NCI-H1417 (cell line): ENCODE results near the gene SPATA1.
A peak's percentile ranks its signal among the peaks of the same experiment; 100 is the strongest.

Experiments
- DNase-seq, 3 experiments: peaks; one replicate each; lab custom pipeline; 2025; lab: John Stamatoyannopoulos, UW

The SPATA1 gene

DNA sequence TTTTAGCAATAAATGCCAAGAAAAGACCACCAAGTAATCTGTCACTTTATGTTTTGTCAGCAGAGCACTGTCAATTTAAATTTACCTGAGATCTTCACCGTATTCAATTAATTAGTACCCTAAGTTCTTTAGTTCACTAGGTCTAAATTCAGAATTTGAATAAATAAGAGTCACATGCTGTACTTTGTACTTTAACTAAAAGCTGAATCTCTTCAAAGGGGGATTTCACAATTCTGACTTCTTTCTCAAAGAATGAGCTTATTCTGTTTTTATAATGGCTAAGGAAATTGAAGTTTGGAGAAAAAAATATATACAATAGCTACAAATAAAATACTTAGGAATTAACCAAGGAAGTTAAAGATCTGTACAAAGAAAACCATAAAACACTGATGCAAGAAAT is 2.3 kb downstream of the SPATA1 start:
- no peak for DNase-seq

DNA sequence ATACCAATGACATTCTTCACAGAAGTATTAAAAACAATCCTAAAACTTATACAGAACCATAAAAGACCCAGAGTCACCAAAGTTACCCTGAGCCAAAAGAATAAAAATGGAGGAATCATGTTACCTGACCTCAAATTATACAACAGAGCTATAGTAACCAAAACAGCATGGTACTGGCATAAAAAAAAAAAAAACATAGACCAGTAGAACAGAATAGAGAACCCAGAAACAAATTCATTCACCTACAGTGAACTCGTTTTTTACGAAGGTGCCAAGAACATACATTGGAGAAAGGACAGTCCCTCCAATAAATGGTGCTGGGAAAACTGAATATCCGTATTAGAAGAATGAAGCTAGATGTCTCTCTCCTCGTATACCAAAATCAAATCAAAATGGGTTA is 2.8 kb downstream of the SPATA1 start:
- DNase-seq, result no peak

GRCh38 chr1:84510165-84510564 is 4.0 kb downstream of the SPATA1 start:
- DNase-seq, result no peak

DNA sequence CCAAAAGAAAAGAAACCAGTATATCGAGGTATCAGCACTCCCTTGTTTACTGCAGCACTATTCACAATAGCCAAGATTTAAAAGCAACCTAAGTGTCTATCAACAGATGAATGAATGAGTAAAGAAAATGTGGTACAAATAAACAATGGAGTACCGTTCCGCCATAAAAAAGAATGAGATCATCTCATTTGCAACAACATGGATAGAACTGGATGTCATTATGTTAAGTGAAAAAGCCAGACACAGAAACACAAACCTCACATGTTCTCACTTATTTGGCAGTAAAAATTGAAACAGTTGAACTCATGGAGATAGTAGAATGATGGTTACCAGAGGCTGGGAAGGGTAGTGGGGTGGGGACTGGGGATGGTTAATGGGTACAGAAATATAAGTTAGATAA is 4.5 kb downstream of the SPATA1 start:
- no peak for DNase-seq

DNA sequence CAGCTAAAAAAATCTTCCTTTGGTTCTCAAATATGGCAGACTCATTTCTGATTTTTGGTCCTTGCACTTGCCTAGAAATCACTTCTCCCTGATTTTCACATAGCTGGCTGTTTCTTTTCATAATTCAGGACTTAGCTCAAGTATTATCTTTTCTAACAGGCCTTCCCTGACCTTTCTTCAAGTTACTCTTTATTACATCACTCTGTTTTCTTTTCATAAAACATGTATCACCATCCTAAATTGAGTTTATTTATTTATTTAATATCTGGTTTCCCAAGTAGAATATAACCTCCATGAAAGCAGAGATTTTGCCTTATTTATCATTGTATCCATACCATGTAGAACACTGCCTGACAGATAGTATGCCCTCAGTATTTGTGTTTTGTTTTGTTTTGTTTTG is 18.4 kb downstream of the SPATA1 start:
- DNase-seq, result no peak

GRCh38 chr1:84525779-84526178 is 19.6 kb downstream of the SPATA1 start:
- DNase-seq, result peak in 1 of 3 experiments; percentile 9

DNA sequence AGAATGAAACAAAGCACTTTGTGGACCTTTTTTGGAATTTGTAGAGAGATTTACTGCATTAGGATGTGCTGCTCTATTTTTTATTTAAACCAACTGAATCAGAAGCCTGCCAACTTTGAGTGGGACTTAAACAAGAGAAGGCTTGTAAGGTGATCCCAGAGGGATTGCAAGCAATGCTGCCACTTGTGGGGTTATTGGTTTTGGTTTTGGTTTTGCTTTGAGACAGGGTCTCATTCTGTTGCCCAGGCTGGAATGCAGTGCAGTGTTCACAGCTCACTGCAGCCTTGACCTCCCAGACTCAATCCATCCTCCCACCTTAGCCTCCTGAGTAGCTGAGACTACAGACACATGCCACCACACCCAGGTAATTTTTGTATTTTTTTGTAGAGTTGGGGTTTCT is 32.4 kb downstream of the SPATA1 start:
- DNase-seq, result no peak

DNA sequence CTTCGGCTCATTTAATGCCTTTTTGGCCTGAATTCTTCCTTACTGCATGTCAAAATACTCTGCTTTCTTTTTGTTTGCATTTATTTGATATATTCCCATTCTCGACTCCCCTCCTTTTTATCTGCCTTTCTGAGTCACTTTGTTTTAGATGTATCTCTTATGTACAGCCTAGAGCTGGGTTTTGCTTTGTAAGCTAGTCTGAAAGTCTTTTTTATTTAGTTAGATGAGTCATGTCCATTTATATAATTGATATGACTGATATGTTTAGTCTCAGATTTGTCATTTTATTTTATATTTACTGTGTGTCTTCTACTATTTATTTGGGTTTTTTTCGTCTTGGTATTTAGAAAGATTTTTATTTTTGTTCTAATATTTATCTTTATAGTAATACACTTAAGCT is 33.8 kb downstream of the SPATA1 start:
- DNase-seq, result no peak

DNA sequence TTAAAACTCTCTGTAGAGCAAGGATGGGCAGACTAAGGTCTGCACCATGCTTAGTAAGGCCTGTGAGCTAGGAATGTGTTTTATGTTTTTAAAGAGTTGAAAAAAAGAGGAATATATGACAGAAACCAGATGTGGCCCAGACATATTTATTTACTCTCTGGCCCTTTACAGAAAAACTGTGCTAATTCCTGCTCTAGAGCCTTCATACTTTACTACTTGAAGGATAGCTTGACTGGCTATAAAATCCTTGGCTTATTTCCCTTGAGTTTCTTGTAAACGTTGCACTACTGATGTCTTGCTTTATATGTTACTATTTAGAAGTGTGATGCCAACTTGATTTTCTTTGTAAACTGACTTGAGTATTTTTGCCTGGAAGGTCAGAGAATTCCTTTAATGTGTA is 34.6 kb downstream of the SPATA1 start:
- no peak for DNase-seq

DNA sequence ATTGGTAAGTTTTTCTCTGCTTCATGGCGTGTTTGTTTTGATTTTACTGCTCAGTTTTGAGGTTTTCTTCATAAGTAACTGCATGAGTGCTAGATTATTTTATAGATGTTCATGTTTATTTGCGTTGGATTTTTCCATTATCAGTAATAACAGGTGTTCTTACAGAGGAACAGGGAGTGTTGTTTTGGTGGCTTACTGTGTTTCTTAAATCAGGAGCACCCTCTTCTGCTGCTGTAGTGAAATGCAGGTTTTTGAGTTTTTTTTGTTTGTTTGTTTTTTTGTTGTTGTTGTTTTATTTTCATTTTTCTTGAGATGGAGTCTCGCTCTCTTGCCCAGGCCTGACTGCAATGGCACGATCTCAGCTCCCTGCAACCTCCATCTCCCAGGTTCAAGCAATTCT is 35.5 kb downstream of the SPATA1 start:
- peak in 1 of 3 experiments; percentile 10 for DNase-seq

- DNase-seq, result no peak
Observed at GRCh38 chr1:84550826-84551225, 44.6 kb downstream of the SPATA1 start.

DNA sequence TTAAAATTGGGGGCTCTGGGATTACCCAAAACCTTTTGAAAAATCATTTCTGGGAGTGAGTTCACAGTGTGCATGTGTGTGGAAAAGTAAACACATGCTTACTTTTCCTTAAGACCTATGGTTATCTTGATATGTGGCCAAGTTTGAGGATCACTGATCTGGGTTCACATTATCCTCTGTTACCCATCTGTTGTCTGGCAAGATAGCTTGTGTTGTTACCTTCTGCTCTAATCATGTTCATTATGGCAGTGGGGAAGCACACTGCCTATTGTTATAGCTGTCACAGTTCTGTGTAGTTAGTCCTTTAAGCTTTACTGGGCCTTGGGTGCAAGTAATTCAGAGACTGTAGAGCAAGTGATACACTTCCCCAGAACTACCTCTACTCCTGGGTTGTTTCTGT is 63.0 kb downstream of the SPATA1 start:
- no peak for DNase-seq

DNA sequence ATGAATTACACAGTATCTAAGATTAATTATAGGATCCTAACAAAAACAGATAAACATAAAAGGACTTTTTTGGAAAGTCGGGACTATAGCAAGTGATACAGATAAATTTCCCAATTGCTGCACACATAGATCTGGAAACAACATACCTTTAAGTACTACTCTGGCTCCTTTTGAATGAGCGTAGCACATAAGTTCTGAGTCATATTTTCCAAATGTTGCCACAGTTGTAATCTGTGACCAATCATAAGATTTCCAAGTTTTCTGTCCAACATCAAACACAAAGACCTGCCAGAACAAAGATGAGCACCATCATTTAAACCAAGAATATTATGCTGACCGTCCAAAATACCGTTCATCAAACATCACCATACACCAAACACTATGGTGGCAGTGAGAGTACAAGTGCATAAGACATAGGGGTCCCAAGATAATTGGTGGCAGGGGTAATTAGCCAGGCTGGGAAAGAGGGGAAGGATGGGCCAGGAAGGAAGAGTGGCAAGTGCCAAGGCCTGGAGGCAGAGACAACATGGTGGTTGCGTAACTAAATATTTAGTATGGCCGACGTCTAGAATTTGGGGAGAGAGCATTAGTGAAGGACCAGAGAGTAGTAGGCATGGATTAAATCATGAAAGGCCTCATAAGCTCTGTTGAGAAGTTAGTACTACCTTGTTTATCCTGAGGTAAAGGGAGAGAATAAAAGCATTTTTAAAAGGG is 64.4 kb downstream of the SPATA1 start:
- no peak for DNase-seq

DNA sequence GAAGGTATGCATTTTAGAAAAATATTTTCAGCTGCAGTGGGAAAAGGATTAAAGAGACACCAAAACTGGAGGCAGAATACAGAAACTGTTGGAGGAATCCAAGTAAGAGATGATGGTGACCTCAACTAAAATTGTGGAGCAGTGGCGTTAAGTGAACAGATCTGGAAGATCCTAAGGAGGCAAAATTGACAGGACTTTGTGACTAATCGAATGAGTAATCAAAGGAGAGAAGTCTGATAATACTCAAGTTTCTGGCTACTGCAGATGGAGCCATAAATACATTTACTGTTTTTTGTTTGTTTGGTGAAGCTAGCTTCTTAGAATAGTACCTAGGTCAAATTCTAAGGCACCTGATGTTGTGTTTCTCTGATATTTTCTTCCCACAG is 65.0 kb downstream of the SPATA1 start:
- DNase-seq, result no peak

DNA sequence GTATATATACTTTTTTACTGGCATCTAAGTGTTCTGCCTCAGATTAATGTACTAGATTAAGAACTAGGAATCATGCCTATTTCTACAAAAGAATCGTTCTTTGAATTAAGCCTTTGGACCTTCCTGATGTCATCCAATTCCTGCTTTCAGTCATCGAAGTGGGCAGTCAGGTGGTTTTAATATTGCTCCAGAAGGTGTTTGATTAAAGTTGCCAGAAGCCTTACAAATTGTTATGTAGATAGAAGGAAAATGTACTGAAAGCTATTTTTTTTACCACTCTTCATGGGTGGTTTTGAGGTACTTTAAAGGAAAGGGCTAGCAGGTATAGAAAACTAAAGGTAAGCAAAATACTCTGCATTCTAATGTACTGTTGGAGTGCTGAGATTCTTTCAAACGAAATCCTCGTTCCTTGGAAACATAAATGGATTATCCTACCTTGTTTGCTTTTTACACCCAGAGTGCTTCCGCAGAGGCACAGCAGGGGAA is 67.3 kb downstream of the SPATA1 start:
- DNase-seq, result no peak

- peak; percentile 83 to 91 (median 84) for DNase-seq
Observed at GRCh38 chr1:84573967-84574842, 68.0 kb downstream of the SPATA1 start, which contains the start of gene CTBS. TSS of gene CTBS (minus strand) at chr1:84574440. CDS start at chr1:84574415, 25 bp downstream.

DNA sequence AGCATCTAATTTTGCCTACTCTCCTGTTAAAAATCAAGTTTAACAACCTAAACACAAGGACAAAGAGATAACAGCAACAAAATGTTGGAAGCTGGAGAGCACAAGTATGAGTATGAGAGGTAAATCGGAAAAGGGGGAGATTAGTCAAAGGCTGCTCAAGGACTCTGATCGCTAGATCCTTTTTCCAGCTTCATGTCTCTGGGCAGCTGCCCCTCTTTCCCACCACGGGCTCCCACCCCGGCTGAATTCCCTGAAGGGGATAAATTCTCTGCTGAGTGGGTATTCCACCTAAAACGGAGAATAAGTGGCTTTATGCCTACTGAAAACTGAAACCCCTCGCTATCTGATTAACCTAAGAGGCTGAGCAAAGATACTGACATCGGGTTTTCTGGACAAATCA is 68.8 kb downstream of the SPATA1 start:
- peak in 1 of 3 experiments; percentile 76 for DNase-seq

GRCh38 chr1:84581648-84582047 is 75.5 kb downstream of the SPATA1 start:
- DNase-seq, result no peak

- DNase-seq, result peak in 1 of 3 experiments; percentile 41
Observed at GRCh38 chr1:84582802-84583587, 76.8 kb downstream of the SPATA1 start.

- DNase-seq, result no peak
Observed at GRCh38 chr1:84583648-84584047, 77.5 kb downstream of the SPATA1 start.

- DNase-seq, result no peak
Observed at GRCh38 chr1:84584126-84584525, 77.9 kb downstream of the SPATA1 start.

- no peak for DNase-seq
Observed at GRCh38 chr1:84585803-84586202, 79.6 kb downstream of the SPATA1 start.
